HUES64 (cell line): ENCODE measurements around the gene IL22RA2.

Experiments used
- H3K27ac ChIP-seq: 2 replicates; pipeline ENCODE4 v1.7.0; 2013; ENCODE audit warnings: low read depth, low read length, inconsistent platforms
- H3K27me3 ChIP-seq: 2 replicates; pipeline ENCODE4 v1.6.1; 2013; ENCODE audit warnings: mild to moderate bottlenecking, low read length; ENCODE audit not compliant: insufficient read depth
- H3K36me3 ChIP-seq: 2 replicates; pipeline ENCODE4 v1.6.1; 2013; ENCODE audit warnings: mild to moderate bottlenecking, low read length; ENCODE audit not compliant: insufficient read depth
- H3K4me1 ChIP-seq: 2 replicates; pipeline ENCODE4 v1.6.1; 2013; ENCODE audit warnings: mild to moderate bottlenecking, low read length, moderate library complexity; ENCODE audit not compliant: insufficient read depth
- H3K4me3 ChIP-seq: 2 replicates; pipeline ENCODE4 v1.5.1; 2013; ENCODE audit warnings: mild to moderate bottlenecking, low read length, moderate library complexity
- H3K9ac ChIP-seq: 2 replicates; pipeline ENCODE4 v1.6.1; 2013; ENCODE audit warnings: mild to moderate bottlenecking, low read depth, low read length
- H3K9me3 ChIP-seq: 2 replicates; pipeline ENCODE4 v1.6.1; 2013; ENCODE audit warnings: low read depth, low read length; ENCODE audit not compliant: insufficient read depth
- WGBS: fragments of 150-250, 120-280 bp; methylation state at CpG from one replicate; pipeline ENCODE4 v1.1.7; 2013; ENCODE audit warnings: missing lambda C conversion rate; 5-methylcytosine and 5-hydroxymethylcytosine counted together

IL22RA2 gene

DNA sequence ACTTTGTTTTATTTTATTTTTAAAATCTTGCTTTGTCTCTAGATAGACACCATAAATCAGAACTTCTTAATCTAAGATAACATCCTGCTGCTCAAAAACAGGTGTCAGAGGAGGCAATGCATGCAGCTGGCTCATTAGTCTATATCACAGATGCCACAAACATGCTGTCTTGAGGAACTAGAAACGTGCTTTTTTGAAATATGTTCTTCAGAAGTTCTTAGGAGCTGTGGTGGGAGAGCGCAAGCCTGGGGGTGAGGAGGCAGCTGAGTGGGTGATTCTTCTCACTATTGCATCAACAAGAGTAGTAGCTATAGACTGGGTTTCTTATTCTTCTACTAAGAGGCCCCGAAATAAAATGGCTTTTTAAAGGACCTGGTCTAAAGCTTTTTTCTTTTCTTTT, 23.4 kb downstream of the IL22RA2 start:
- Histone ChIP-seq H3K4me3 (no peak overlapping the region), H3K27ac (no peak overlapping the region), H3K4me1 (no peaks in the 10 kb centered on the region), H3K9ac (no peak overlapping the region), H3K36me3 (no peaks in the 10 kb centered on the region), H3K27me3 (no peaks in the 10 kb centered on the region), H3K9me3 (peaks cover 13% of the 10 kb centered on the region)
- WGBS, result 83% methylated on average over 2 of the region's 3 CpGs

DNA sequence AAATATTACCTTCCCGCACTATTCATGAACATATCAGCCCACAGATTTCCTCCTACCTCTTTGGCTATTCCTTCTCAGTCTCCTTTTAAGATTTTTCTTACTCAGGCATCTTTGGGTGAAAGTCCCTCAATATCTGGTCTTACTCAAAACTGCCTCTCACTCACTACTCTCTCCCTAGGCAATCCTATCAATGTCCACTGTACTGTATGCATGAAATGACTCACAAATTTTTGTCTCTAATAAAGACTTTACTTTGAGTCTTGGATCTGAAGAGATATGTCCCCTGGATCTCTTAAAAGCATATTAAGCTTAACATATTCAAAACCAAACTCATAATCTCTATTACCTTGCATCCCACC, 24.4 kb downstream of the IL22RA2 start:
- WGBS, result 92% methylated on average over 1 of the region's 1 CpG
- no peak overlapping the region for H3K27ac ChIP-seq

DNA sequence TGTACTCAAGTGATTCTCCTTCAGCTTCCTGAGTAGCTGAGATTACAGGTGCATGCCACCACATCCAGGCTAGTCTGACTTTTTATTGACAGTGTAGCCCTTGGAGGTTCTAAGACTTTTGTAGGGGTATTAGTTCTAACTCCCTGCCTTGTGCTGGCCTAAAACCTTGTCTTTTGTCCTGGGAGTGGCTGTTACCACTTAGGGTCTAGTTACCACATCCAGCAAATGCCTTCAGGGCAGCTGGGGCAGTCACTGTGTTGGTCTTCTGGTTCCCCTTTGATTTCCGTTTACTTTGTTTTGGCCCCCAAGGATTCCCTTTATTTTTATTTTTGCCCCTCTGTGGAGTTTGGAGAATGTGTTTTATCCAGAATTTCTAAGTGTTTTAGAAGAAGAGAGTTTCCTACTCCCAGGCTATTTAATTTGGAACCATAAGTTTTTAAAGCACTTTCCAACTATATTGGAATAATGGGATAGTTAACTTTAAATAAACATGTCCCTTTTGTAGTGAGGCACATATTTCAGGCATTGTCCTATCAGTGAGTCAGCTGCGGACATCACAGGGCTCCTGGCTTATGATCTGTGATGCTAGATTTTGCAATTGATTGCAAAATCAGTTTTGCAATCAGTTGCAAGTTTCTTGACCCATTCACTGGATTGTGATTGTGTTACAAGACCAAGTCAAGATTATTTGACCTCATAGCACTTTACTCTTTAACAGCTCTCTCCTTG, 25.0 kb downstream of the IL22RA2 start:
- WGBS, result 97% methylated on average over 2 of the region's 2 CpGs
- no peak overlapping the region for H3K27ac ChIP-seq

More for the DNA sequence above, 24.4 kb downstream of the IL22RA2 start:
- no peaks in the 10 kb centered on the region for H3K36me3 ChIP-seq
- H3K9me3 ChIP-seq, result peaks cover 13% of the 10 kb centered on the region
- H3K9ac ChIP-seq, result no peak overlapping the region
- no peak overlapping the region for H3K4me3 ChIP-seq
- no peaks in the 10 kb centered on the region for H3K27me3 ChIP-seq
- H3K4me1 ChIP-seq, result no peaks in the 10 kb centered on the region

DNA sequence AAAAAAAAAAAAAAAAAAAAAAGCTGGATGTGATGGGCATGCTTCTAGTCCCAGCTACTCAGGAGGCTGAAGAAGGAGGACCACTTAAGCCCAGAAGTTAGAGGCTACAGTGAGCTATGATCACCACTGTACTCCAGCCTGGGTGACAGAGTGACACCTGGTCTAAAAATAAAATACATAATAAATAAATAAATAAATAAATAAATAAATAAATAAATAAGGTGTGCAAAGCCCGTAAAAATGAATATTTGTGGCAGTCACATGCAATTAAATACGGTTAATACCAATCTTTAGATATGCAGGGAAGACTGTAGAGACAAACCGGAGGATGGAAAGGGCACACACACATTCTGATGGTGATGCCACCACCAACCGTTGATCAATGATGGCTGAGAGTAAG, 26.2 kb downstream of the IL22RA2 start:
- Histone ChIP-seq H3K9ac (no peak overlapping the region), H3K27ac (no peak overlapping the region), H3K4me3 (no peak overlapping the region), H3K9me3 (peaks cover 10% of the 10 kb centered on the region), H3K27me3 (no peaks in the 10 kb centered on the region), H3K36me3 (no peaks in the 10 kb centered on the region), H3K4me1 (no peaks in the 10 kb centered on the region)
- 98% methylated on average over 4 of the region's 4 CpGs for WGBS

More for the DNA sequence above, 25.0 kb downstream of the IL22RA2 start:
- H3K4me3 ChIP-seq, result no peak overlapping the region
- H3K9me3 ChIP-seq, result peaks cover 13% of the 10 kb centered on the region
- H3K4me1 ChIP-seq, result no peaks in the 10 kb centered on the region
- H3K27me3 ChIP-seq, result no peaks in the 10 kb centered on the region
- no peaks in the 10 kb centered on the region for H3K36me3 ChIP-seq
- no peak overlapping the region for H3K9ac ChIP-seq

DNA sequence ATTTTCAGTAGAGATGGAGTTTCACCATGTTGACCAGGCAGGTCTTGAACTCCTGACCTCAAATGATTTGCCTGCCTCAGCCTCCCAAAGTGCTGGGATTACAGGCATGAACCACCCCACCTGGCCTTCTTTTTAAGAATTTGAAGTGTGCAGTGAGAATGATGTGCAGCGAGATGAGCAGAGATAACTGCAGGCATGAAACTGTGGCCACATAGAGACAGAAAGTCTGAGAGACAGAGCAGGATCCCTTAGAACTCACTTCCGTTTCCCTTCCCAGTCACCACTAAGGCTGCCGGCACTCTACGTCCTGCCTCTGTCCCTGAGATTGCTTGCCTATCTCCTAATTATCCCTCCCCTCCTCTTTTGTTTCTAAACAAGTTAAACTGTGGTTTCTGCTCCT, 27.2 kb downstream of the IL22RA2 start:
- no peak overlapping the region for H3K27ac ChIP-seq
- 92% methylated on average over 4 of the region's 4 CpGs for WGBS
- no peak overlapping the region for H3K4me3 ChIP-seq
- no peaks in the 10 kb centered on the region for H3K27me3 ChIP-seq
- no peaks in the 10 kb centered on the region for H3K36me3 ChIP-seq
- 0 out of 2 replicates have a peak, but pooled peaks cover 2% of the 10 kb centered on the region for H3K9me3 ChIP-seq
- H3K9ac ChIP-seq, result no peak overlapping the region
- H3K4me1 ChIP-seq, result no peaks in the 10 kb centered on the region

DNA sequence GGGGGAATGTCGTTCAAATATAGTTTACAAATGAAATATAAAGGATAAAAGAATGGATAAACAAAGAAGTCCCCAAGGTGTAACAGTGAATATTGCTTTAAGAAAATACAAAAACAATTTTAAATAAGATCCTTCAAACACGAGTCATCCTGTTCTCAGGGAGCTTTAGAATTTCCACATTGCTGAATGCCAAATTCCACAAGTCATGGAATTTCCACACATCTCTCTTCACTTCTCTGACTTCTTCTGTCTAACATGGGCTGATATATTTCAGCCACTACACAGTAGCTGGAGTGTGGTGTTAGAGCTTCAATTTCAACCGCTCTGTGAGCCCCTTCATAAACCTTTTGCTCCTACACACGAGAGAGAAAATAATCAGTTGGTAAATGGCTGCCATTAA, 28.0 kb downstream of the IL22RA2 start:
- no peak overlapping the region for H3K4me3 ChIP-seq
- no peak overlapping the region for H3K27ac ChIP-seq
- H3K36me3 ChIP-seq, result no peaks in the 10 kb centered on the region
- no peaks in the 10 kb centered on the region for H3K27me3 ChIP-seq
- no peaks in the 10 kb centered on the region for H3K9me3 ChIP-seq
- H3K4me1 ChIP-seq, result no peaks in the 10 kb centered on the region
- H3K9ac ChIP-seq, result no peak overlapping the region
- 94% methylated on average over 3 of the region's 4 CpGs for WGBS

DNA sequence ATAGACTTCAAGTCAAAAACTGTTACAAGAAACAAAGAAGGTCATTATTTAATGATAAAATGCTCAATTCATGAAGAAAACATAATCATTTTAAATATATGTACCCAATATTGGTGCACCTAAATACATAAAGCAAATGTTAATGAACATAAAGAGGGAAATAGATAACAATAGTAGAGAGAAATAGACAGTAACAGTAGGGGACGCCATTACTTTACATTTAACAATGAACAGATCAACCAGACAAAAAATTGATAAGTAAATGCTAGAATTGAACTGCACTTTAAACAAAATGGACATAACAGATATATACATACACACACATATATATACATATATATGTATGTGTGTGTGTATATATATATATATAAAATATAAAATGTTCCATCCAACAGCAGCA, 37.4 kb downstream of the IL22RA2 start:
- no peaks in the 10 kb centered on the region for H3K4me1 ChIP-seq
- H3K36me3 ChIP-seq, result no peaks in the 10 kb centered on the region
- WGBS, result no CpG with 5 or more reads among the region's 1 CpG
- no peaks in the 10 kb centered on the region for H3K27me3 ChIP-seq
- peaks cover 4% of the 10 kb centered on the region; the same call in 1 of the 2 replicates for H3K9me3 ChIP-seq
- H3K9ac ChIP-seq, result no peak overlapping the region
- no peak overlapping the region for H3K4me3 ChIP-seq
- H3K27ac ChIP-seq, result no peak overlapping the region

DNA sequence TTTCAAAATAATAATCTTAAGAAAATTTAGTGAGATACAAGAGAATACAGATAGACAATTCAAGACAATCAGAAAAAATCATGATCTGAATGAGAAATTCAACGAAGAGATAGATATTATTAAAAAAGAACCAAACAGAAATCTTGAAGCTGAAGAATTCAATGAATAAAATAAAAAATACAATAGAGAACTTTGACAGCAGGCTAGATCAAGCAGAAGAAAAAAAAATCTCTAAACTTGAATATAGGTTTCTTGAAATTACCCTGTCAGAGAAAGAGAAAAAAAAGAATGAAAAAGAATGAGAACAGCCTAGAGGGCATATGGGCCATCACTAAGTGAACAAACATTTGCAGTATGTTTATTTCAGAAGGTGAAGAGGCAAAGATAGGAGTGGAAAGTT, 39.0 kb downstream of the IL22RA2 start:
- Histone ChIP-seq H3K9ac (no peak overlapping the region), H3K4me3 (no peak overlapping the region), H3K9me3 (peaks cover 4% of the 10 kb centered on the region; the same call in 1 of the 2 replicates), H3K36me3 (no peaks in the 10 kb centered on the region), H3K27ac (no peak overlapping the region), H3K4me1 (no peaks in the 10 kb centered on the region), H3K27me3 (no peaks in the 10 kb centered on the region)
- WGBS, result no CpG with 5 or more reads among the region's 1 CpG

DNA sequence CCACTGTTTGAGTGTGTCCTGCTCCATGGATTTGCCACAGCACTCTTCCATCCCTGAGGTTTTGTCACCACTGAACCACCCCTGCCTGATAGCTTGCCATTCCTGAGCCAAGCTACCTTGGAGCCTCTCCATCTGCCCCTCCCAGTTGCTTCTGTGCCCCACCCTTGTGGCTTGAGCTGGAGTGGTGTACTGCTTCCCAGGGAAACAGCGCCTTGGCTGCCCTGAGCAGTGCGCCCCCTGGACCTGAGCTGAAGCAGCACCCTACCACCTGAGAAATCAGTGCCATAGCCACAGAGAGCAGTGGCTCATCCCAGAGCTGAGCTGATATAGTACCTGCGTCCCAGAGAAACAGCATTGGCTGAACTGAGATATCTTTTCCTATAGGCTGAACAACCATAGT, 40.3 kb downstream of the IL22RA2 start:
- no peaks in the 10 kb centered on the region for H3K27me3 ChIP-seq
- H3K9me3 ChIP-seq, result peaks cover 4% of the 10 kb centered on the region; the same call in 1 of the 2 replicates
- H3K9ac ChIP-seq, result no peak overlapping the region
- H3K4me1 ChIP-seq, result no peaks in the 10 kb centered on the region
- H3K27ac ChIP-seq, result no peak overlapping the region
- H3K4me3 ChIP-seq, result no peak overlapping the region
- H3K36me3 ChIP-seq, result no peaks in the 10 kb centered on the region
- 92% methylated on average over 3 of the region's 3 CpGs for WGBS

DNA sequence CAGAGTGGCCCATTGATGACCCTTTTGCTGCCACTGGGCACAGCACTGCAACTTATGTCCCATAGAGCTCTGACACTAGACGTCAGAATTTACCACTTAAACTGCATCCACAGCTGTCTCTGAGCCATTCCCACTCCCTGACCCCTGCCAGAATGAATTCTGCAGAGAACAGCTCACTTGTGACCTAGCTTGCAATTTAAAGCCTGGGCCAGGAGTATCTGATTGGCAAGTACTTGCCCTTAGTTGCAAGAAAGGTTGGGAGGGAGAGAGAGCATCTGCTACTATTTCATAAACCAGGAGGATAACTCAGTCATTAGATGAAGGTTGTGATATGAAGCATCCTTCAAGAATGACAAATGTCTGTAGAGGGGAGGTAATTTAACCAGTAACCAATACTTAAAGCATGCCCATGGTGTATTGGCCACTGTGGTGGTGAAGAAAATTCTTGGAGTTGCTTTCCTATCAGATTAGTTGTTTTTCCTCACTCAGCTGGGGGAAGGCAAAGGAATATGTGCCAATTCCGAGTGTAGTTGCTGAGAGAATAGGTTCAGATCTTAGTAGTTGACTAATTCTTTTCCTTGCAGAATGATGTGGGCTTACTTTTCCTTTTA, 46.5 kb downstream of the IL22RA2 start:
- Histone ChIP-seq H3K27me3 (no peaks in the 10 kb centered on the region), H3K9me3 (no peaks in the 10 kb centered on the region), H3K36me3 (no peaks in the 10 kb centered on the region), H3K27ac (no peak overlapping the region), H3K4me1 (no peaks in the 10 kb centered on the region), H3K4me3 (no peak overlapping the region), H3K9ac (no peak overlapping the region)
- WGBS, result 89% methylated on average over 2 of the region's 2 CpGs

DNA sequence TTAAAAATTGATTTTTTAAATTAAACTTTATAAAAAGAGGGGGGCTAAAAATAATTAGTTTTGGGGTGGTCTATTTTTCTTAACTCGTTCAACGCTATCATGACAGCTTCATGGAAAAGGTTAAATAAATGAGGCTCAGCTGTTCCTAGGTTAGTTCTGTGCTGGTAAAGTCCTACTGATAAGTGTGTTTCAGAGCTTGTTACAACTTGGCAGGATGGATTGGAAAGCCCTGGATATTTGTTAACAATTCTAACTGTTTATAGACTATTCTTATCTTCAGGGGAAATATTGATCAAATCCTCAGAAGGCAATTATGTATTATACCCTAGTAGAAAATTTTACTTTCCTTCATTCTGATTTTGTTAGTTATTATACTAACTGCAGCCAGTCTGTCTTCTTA, 50.4 kb downstream of the IL22RA2 start:
- Histone ChIP-seq H3K9ac (no peak overlapping the region), H3K27ac (no peak overlapping the region), H3K27me3 (no peaks in the 10 kb centered on the region), H3K36me3 (no peaks in the 10 kb centered on the region), H3K9me3 (peaks cover 30% of the 10 kb centered on the region), H3K4me1 (no peaks in the 10 kb centered on the region), H3K4me3 (no peak overlapping the region)
- 98% methylated on average over 2 of the region's 2 CpGs for WGBS
